Dedifferentiated amniotic fluid mesenchymal stem cell (primary cell): ENCODE measurements around the gene HNRNPA3.
"Not testable (repeated sequence)": the region's sequence is repeated elsewhere in the genome, so short reads cannot be mapped to it uniquely, and the experiment has no call there.

Experiments
- DNase-seq: peaks from one replicate; pipeline ENCODE4 v3.0.0-alpha.2; 2016; ENCODE audit errors: extremely low spot score

HNRNPA3 gene

DNA sequence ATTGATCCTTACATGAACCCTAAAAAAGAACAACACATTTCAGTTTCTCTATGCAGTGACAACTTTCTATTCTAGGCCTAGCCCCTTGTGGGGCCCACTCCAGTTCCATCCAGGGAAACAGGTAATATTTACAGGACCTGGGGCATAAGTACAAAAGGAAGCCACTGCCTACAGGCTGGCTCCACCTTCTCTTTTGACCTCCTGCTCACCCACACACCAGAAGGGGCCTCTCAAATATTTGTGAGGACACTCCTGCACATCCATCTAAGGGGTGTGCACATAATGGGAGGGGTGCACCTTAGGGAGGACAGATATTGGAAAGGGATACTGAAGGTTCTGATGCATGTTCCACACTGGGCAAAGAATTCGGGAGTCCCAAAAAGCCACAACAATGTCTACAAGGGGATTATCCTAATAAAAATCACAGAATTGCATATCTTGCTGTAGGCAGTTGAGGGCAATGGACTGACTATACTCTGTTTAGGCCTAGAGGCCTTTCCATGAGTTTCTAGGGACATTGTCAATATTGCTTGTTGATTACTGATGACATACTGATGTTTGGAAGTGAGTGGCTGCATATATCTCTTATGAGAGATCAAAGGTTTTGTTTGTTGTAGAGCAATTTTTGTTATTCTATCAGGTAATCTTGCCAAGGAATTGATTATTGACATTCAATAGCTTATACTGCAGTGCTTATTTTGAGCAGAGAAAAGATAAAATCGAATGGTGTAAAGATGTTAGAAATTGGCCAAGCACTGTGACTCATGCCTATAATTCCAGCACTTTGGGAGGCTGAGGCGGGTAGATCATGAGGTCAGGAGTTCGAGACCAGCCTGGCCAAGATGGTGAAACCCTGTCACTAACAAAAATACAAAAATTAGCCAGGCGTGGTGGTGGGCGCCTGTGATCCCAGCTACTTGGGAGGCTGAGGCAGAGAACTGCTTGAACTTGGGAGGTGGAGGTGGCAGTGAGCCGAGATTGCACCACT is 23.8 kb upstream of the HNRNPA3 start:
- no peak for DNase-seq

DNA sequence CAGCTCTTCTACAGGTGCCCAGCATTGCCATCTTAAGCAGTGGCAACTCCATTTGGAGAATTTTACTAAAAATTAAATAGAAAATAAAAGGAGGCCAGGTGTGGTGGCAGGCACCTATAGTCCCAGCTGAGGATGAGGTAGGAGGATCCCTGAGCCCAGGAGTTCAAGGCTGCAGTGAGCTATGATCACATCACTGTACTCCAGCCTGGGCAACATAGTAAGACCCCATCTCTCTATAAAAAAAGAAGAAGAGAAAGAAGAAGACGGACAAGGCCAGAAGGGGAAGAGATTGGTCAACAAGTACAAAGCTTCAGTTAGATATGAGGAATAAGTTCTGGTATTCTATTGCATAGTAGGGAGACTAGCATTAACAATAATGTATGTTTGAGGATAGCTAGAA is 21.7 kb upstream of the HNRNPA3 start:
- no peak for DNase-seq

DNA sequence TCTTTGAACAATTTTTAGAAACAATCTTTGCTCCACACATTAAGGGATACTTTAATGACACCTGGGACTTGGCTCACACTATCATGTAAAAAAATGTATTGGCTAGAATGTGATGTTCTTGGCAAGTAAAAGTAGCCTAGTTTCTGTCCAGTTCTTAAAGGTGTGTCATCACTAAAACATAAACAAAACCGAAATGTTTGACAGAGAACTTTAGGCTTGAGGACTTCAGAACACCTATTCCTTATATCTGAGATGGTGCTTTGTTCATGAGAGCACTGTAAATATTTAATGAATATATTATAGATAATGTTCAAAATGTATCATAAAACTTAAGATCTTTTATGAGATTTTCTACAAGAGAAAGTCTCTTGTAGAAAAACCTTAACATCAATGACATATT is 19.8 kb upstream of the HNRNPA3 start:
- DNase-seq, result no peak

DNA sequence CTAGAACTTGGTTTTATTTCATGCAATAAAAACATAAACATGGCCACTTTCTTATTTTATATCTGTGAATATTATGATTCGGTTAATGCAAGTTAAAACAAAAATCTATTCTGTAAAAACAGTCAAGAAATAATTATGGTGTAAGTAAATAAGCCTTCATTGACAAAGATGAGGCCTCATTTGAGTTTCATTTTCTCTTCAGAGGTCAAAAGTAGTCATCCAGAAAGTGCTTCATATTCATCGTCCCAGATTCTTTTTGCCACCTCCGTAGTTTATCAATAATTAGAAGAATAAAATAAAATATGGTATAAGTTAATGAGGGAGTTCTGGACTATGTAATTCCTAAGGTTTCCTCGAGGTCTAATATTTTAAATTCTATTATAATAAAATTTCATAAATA is 19.4 kb upstream of the HNRNPA3 start:
- DNase-seq, result no peak

DNA sequence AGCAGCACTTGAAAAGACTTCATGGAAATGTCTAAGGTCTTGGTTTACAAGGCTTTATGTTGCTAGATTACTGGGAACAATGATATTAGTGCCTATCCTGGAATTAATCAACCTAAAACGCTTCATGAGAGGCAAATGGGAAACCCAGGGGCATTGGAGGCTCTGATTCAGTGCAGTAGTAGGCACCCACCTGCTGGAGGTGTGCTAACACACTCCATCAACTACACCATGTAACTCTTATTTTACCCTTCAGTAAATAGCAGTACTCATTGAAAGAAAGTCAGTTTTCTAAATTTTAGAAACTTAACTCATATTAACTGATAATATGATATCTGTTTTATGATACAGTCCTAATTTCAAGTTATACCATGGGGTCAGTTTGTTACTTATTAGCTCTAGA is 17.4 kb upstream of the HNRNPA3 start:
- no peak for DNase-seq

DNA sequence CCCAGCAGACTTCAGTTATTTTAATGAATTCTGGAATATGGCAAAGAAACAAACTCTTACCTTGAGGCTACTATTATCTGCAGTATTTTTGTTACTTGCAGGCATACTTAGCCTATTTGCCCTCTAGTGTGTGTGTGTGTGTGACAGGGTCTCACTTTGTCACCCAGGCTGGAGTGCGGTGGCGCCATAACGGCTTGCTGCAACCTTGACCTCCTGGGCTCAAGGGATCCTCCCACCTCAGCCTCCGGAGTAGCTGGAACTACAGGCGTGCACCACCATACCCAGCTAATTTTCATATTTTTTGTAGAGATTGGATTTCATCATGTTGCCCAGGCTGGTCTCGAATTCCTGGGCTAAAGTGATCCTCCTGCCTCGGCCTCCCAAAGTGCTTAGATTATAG is 12.2 kb upstream of the HNRNPA3 start:
- not testable (repeated sequence) for DNase-seq

DNA sequence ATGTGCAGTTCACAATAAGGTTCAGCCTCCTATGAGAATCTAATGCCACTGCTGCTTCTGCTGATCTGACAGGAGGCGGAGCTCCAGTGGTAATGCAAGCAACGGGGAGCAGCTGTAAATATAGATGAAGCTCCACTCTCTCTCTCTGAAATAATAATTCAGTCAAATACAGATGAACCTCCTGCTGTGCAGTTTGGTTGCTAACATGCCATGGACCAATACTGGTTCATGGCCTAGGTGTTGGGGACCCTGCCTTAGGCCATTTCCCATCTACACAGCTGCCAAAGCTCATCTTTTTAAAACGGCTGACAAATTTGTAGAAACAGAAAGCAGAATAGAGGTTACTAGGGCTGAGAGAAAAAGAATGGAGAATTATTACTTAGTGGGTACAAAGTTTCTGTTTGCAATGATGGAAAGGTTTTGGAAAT is 10.7 kb upstream of the HNRNPA3 start:
- DNase-seq, result no peak

DNA sequence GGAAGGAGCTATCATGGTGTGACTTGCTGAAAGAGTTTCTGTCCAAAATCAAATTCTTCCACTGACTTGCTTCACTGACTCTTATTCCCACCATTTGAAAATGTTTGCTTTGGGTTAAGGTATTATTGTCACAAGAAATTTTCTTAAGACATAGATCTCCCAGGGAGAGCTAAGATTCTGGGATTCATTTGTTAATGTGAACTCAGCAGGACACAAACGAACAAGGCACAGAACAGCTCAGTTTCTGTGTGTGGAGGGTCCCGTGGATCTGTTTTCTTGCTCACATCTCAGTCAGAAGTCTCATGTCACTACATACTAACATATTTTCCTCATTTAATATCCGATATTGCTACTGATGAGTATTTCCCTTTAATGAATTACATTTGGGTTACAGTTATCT is 8.2 kb upstream of the HNRNPA3 start:
- DNase-seq, result no peak

DNA sequence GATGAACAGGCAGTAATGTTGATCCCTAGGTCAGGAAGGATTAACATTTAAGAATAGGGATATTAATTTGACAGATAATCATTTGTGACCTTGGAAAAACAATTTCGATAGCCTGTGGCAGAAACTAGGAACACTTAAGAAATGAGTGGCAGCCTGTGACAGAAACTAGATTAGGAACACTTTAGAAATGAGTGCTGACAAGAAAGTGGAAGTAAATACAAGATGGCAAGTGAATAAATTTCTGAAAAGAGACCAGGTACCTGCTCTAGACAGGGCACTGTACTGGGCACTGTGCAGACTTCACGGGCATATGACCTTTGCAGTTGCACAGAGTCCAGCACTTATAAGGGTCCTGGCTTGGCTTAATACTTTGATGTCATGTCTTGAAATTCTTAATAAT is 5.5 kb upstream of the HNRNPA3 start:
- DNase-seq, result no peak

DNA sequence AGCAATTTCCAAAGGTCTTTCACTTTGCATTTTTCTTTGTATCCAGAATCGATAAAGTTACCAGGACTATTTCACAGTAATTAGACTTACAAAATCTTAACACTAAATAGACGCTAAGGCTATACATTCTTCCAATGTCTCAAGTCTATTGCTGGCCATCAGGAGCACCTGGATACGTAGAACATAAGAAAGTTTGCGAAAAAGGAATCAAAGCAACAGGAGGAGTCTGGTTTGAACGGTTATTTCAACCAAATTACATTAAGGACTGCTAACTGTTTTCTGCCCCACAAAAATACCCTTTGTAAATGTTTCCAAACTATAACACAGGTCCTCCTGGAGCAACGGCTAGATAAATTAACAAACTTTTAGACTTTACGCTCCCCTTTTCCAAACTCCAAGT is 1.4 kb upstream of the HNRNPA3 start:
- DNase-seq, result no peak

DNA sequence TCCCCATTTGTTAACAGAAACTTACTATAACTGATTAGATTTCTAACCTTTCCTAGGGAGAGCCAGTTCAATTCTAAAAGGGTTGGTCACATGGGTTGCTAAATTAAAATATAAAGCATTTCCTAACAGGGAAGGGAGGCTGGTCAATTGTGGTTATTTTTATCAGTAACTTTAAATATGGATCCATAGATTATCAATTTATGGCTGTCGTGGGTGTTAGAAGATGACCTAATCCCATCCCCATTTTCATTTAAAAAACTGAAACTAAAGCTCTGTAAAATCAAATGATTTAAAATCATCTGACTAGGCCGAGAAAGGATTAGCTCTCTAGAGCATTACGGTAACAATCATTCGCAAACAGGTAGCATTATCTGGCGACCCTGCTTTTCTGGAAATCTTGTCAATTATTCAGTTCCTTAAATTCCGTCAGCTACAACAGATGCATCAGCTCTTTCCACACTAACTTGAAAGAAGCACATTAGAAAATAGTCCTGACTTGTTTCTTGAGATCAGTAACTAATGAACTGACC is 953 bp upstream of the HNRNPA3 start:
- no peak for DNase-seq

DNA sequence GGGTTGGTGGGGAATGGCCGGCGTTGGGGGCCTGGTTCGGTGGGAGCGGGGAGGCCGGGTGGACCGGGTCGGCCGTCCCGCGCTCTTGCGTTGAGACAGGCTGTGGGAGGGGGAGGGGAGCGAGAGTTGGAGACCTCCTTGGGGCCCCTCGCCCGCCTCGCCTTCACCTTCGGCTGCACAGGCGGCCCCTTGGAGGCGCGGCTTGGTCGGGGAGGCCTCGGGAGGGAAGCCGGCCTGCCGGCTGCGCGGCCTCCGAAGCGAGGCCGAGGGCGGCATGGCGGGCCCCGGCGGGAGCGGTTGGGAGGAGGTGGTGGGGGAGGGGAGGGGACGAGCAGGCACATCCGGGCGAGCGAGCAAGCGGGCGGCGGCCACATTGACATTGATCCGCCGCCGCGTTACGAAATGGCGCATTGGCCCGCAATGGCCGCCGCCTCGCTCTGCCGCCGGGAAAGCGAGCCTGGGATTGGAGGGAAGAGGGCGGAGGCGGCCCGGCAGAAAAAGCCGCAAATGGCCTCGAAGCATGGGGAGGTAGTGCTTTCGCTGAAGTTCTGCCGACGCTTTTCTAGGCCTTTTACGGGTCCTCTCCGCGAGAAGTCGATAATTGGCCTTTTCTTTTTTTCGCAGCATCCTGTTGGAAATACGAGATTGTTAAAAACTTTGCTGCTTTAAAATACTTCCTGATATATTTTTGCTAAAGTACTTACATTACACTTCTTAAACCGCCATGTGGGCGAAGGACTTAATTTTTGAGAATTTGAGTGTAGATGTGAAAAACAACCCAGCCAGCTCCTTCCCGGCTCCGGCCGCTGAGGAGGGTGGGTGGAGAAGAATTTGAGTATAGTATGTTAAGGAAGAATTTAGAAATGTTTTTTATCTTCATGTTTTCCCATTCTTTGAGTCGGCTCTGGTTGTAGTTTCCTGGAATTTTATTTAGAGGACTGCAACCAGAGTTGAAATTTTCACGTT is 580 bp downstream of the HNRNPA3 start:
- peak; percentile 87 for DNase-seq

DNA sequence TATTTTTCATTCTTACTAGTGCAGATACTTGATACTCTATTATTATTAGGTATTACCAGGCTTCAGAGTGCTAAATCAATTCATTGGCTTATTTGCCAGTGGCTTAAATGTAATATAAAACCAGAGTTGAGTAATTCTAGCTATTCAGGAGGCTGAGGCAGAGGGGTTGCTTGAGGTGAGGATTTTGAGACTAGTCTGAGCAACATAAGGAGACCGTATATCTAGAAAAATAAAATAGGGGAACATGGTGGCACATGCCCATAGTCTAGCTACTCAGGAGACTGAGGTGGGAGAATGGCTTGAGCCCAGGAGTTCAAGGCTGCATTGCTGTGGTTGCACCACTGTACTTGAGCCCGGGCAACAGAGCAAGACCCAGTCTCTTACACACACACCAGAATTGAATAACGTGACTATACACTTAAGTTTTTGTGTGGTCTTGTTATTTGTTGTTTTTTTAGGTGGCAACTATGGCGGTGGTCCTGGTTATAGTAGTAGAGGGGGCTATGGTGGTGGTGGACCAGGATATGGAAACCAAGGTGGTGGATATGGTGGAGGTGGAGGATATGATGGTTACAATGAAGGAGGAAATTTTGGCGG is 4.8 kb downstream of the HNRNPA3 start:
- no peak for DNase-seq

DNA sequence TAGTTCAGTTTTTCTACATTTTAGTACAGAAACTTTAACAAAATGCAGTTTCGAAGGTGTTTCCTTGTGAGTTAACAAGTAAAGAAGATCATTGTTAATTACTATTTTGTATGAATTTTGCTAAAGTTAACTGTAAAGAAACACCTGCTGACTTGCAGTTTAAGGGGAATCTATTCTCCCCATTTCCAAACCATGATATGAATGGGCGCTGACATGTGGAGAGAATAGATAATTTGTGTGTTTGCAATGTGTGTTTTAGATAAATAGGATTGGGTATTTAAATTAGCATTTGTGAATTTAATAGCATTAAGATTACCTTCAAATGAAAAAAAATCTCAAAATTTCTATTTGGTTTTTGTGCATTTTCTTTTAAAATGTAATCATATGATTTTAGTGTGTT is 7.2 kb downstream of the HNRNPA3 start:
- not testable (repeated sequence) for DNase-seq

DNA sequence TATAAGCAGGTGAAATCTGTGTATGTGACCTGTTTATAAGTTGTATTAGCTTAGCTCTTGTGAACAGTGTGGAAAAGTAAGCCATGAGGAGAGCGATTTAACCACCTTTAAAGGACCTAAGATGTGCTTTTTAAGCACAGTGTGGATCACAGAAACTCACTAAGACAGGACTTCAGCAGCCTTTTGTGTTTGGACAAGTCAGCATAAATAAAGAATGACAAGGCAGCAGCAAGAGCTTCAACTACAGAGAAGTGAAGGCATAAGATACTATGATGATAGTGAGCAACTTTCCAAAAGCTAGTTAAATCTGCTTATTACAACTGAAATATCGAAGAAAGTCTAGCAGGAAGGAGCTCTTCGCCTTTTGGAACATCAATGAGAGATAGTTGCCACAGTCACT is 8.9 kb downstream of the HNRNPA3 start:
- no peak for DNase-seq

DNA sequence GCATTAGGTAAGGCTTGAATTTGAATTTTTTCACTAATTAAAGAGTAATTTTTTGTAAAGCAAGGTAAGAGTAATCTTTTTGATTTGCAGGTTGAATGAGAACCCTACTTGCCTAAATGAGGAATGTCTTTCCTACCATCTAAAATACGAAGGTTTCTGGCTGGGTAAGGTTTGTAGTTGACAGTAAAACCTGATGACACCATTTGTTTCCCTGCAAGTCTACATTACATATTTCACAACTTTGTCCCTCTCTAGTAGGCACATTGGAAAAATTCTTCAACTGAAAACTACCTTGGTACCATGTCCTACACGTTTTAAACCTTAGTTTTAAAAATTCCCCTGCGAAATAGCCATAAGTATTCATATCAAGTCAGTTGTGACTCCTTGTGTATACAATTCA is 9.4 kb downstream of the HNRNPA3 start:
- no peak for DNase-seq

DNA sequence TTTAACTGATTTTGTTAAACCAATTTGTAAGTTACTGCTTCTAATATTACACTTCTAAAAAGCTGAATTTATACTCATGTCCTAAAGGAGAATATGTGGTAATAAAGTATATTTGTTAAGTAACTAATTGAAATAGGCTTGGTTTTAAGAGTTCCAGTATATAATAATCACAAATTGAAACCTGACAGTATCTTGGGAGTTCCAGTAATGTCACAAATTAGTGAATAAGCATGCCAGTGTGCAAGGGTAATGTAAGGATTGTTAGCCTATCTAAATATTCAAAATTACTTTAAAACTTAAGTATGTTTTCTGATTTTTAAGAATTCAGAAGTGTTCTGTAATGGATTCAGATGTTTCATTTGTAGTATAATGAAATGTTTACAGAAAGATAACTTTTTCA is 10.8 kb downstream of the HNRNPA3 start:
- DNase-seq, result not testable (repeated sequence)

DNA sequence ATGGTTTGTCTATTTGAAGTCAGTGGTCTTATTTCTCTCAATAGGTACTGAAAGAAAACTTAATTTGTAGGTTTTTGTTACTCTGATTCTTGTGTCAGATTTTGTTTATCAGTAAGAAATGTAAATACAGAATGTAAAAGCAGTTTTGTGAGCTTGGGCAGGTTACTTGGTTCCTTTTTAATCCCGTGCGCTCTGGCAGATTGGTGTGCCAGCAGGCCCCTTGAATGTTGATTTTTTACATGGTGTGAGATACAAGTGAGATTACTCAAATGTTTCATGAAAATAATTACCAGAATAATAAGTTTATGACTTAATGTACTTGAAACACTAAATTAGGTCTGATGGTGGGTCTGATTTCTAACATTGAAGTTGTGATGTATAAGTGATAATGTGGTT is 13.4 kb downstream of the HNRNPA3 start:
- no peak for DNase-seq

DNA sequence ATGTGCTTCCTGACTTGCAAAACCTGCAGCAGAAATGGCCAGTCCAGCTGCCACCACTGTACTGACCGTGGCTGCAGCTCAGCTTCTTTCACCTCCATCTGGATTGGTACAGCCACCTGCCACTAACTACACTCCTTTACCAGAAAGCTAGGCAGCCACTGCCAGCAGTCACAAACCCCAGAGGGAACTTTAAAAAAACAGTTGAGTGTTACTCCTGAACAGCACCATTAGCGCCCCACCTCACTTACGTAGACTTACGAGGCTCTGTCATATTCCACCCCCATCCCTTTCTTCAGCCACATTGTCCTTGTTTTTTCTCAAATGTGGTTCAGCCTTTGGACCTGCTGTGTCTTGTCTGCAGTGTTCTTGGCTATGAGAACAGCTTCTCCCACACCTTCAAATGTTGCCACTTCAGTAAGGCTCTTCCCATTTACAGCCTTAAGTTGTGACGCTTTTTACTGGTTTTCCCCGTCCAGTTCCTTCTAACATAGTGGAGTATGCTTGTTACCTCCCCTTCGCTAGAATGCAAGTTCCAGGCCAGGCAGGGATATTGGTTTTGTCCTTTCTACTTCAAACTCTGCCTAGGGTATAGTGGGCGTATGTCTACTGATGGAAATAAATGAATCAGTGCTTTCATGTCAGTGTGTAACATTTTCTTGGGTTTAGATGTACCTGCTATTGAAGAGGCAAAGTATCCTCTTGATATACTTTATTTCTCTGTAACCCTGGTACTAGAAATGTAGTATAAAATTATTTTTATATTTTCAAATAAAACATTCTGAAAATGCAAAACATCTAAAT is 17.0 kb downstream of the HNRNPA3 start:
- DNase-seq, result no peak

DNA sequence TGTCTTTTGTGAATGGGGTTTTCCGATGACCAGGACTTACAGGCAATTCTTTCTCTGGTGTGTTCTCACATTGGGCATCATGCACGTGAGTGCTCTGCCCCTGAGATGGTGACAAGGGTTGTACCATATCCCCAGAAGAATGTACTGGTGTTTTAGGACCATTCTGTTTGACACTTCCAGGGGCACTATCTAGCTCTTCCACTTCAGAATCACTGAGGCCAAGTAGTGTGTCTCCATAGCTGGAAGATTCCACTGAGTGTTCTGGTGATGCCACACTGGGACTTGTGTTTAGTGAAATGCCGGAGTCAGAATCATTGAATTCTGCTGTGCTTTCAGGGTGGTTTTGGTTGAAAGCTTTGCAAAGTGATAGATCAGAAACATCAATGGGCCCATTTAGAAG is 18.7 kb downstream of the HNRNPA3 start:
- DNase-seq, result no peak

DNA sequence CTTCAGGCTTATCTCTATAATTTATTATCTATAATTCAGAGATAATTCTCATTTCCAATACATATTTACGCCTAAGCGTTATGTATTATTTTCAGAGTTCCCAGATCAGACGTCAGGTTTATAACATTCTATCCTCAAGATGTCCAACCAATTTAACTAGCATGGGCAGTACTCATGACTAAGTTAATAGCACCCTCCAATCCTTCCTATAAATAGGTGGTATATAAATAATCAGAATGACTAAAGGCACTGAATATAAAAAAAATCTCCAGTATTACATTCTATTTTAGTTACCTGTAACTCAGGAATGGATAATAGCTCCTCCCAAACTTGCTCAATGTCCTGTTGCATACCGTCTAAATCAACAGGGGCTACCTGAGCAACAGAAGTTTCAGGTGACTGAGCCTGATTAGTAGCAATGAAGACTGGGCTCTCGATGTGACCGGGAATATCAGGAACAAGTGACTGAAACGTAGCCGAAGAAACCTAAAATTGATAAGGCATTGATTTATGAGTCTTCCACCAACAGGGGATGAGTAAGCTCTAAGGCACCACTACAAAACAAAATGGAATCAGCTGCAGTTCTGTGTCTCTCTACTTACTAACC is 19.6 kb downstream of the HNRNPA3 start:
- DNase-seq, result no peak
